NOMO-1 treated with dmso at 0.1 percent for 144 hours (cell line): ENCODE data around the gene VAV3.

Experiments used
- DNase-seq: peaks from one replicate; lab custom pipeline; 2025; ENCODE audit not compliant: unreplicated experiment; lab: John Stamatoyannopoulos, UW

Gene VAV3

GRCh38 chr1:107523061-107523460, 441.9 kb downstream of the VAV3 start:
- DNase-seq: no peak
